IMR-90 (cell line): ENCODE measurements around the gene WDR90. TPM values are rescaled to one million over a fixed set of nuclear protein-coding genes. Genes with fewer than 3 reads are reported as not detected.
A peak's percentile ranks its signal among the peaks of the same experiment; 100 is the strongest.

ENCODE experiments used
- ATAC-seq: fragments of 200-7000 bp; cut with Tn5 transposase; 2 replicates; pipeline ENCODE4 v1.9.1; 2020; ENCODE audit warnings: low read depth, mild to moderate bottlenecking, moderate library complexity
- BruUV-seq: library from RNA; stranded (reverse); fragments of 400-500 nt; replicated peaks from 2 replicates; lab custom pipeline; 2021; lab: Mats Ljungman, UMichigan
- CTCF ChIA-PET: fragments of 300-600 bp; formaldehyde crosslinking; extraction: SDS; loops from one replicate; lab custom pipeline; 2021; ENCODE audit warnings: antibody characterized with exemption; lab: Yijun Ruan, JAX
- POLR2A ChIA-PET: fragments of 300-600 bp; sonication (Branson Sonifier 250); formaldehyde crosslinking; loops from one replicate; lab custom pipeline; 2022; ENCODE audit warnings: antibody characterized with exemption; ENCODE audit not compliant: unreplicated experiment; lab: Charles Lee
- DNase-seq: peaks from one replicate; pipeline ENCODE4 v3.0.0; 2013
- H2AFZ ChIP-seq: replicated peaks from 2 replicates; pipeline ENCODE3; 2013; ENCODE audit warnings: low read length, mild to moderate bottlenecking; ENCODE audit not compliant: poor library complexity
- H2AK5ac ChIP-seq: 2 replicates; pipeline ENCODE4 v1.6.1; 2013; ENCODE audit warnings: low read depth, low read length, inconsistent platforms
- H2AK9ac ChIP-seq: replicated peaks from 2 replicates; pipeline ENCODE3; 2013; ENCODE audit warnings: mild to moderate bottlenecking, low read depth, low read length, moderate library complexity; ENCODE audit not compliant: poor library complexity
- H2BK120ac ChIP-seq: 2 replicates; pipeline ENCODE4 v1.6.1; 2013; ENCODE audit warnings: low read depth, low read length, inconsistent platforms
- H2BK15ac ChIP-seq: 3 replicates; pipeline ENCODE4 v1.6.1; 2013; ENCODE audit warnings: low read depth, low read length, inconsistent platforms
- H2BK20ac ChIP-seq: 2 replicates; pipeline ENCODE4 v1.6.1; 2013; ENCODE audit warnings: low read depth, mild to moderate bottlenecking, inconsistent platforms, low read length, moderate library complexity
- H2BK5ac ChIP-seq: 2 replicates; pipeline ENCODE4 v1.6.1; 2013; ENCODE audit warnings: mild to moderate bottlenecking, low read depth, low read length, inconsistent platforms; ENCODE audit not compliant: poor library complexity, severe bottlenecking
- H3K14ac ChIP-seq: replicated peaks from 2 replicates; pipeline ENCODE4 v1.6.1; 2013; ENCODE audit warnings: low read depth, low read length, inconsistent platforms
- H3K18ac ChIP-seq: 2 replicates; pipeline ENCODE4 v1.6.1; 2013; ENCODE audit warnings: low read depth, low read length, control low read depth
- H3K23ac ChIP-seq: 2 replicates; pipeline ENCODE4 v1.6.1; 2013; ENCODE audit warnings: low read depth, low read length, inconsistent platforms
- H3K27ac ChIP-seq: 2 replicates; pipeline ENCODE4 v1.5.1; 2013; ENCODE audit warnings: mild to moderate bottlenecking, control low read depth, low read length; ENCODE audit not compliant: insufficient read depth
- H3K27me3 ChIP-seq: 2 replicates; pipeline ENCODE4 v1.6.1; 2013; ENCODE audit warnings: low read length; ENCODE audit not compliant: control insufficient read depth, insufficient read depth
- H3K36me3 ChIP-seq: 2 replicates; pipeline ENCODE4 v1.6.1; 2013; ENCODE audit warnings: low read length, mixed read lengths; ENCODE audit not compliant: control insufficient read depth, insufficient read depth
- H3K4ac ChIP-seq: 2 replicates; pipeline ENCODE4 v1.6.1; 2013; ENCODE audit warnings: low read depth, low read length, inconsistent platforms
- H3K4me1 ChIP-seq: 2 replicates; pipeline ENCODE4 v1.6.1; 2013; ENCODE audit warnings: low read length, mixed read lengths; ENCODE audit not compliant: control insufficient read depth, insufficient read depth
- H3K4me2 ChIP-seq: 2 replicates; pipeline ENCODE4 v1.6.1; 2013; ENCODE audit warnings: low read depth, mild to moderate bottlenecking, control low read depth, low read length, moderate library complexity
- H3K4me3 ChIP-seq: 2 replicates; pipeline ENCODE4 v1.5.1; 2013; ENCODE audit warnings: low read depth, mild to moderate bottlenecking, control low read depth, low read length, moderate library complexity; ENCODE audit not compliant: insufficient read depth
- H3K56ac ChIP-seq: 2 replicates; pipeline ENCODE4 v1.6.1; 2013; ENCODE audit warnings: low read length, inconsistent platforms; ENCODE audit not compliant: insufficient read depth; ENCODE audit errors: extremely low read depth
- H3K79me1 ChIP-seq, 2 experiments: 2 replicates each; pipeline ENCODE4 v1.6.1; 2013; ENCODE audit warnings: low read length in 2 of 2, inconsistent platforms in 1 of 2, low read depth in 1 of 2
- H3K9ac ChIP-seq: 2 replicates; pipeline ENCODE4 v1.6.1; 2013; ENCODE audit warnings: low read depth, low read length, control low read depth
- H3K9me1 ChIP-seq: 2 replicates; pipeline ENCODE4 v1.6.1; 2013; ENCODE audit warnings: low read length, inconsistent platforms; ENCODE audit not compliant: insufficient read depth
- H3K9me3 ChIP-seq: 2 replicates; pipeline ENCODE4 v1.6.1; 2013; ENCODE audit warnings: low read length; ENCODE audit not compliant: control insufficient read depth, insufficient read depth
- H4K20me1 ChIP-seq: 2 replicates; pipeline ENCODE4 v1.6.1; 2013; ENCODE audit warnings: low read length, inconsistent platforms; ENCODE audit not compliant: insufficient read depth
- H4K5ac ChIP-seq: 2 replicates; pipeline ENCODE4 v1.6.1; 2013; ENCODE audit warnings: mild to moderate bottlenecking, low read depth, low read length, control low read depth
- H4K8ac ChIP-seq, 2 experiments: 2 replicates each; pipeline ENCODE4 v1.6.1; 2013; ENCODE audit warnings: low read depth in 2 of 2, low read length in 2 of 2, control low read depth in 1 of 2, inconsistent platforms in 1 of 2
- H4K91ac ChIP-seq: 2 replicates; pipeline ENCODE4 v1.6.1; 2013; ENCODE audit warnings: low read depth, low read length, inconsistent platforms; ENCODE audit not compliant: insufficient read depth
- BHLHE40 ChIP-seq: fragments of 150-350 bp; IDR thresholded peaks from 2 replicates; pipeline ENCODE4 v1.6.1; 2016; ENCODE audit warnings: mild to moderate bottlenecking, low read depth, low read length
- CEBPB ChIP-seq: IDR thresholded peaks from 2 replicates; pipeline ENCODE4 v1.6.1; 2012; ENCODE audit warnings: low read depth, low read length, improper control_type of control experiment
- CHD1 ChIP-seq: IDR thresholded peaks from 2 replicates; pipeline ENCODE4 v1.6.1; 2012; ENCODE audit warnings: low read depth, low read length, improper control_type of control experiment
- FOS ChIP-seq: fragments of 150-350 bp; IDR thresholded peaks from 2 replicates; pipeline ENCODE4 v1.6.1; 2016; ENCODE audit warnings: low read depth, low read length
- MAFK ChIP-seq: IDR thresholded peaks from 2 replicates; pipeline ENCODE4 v1.6.1; 2012; ENCODE audit warnings: low read depth, low read length, improper control_type of control experiment
- MAZ ChIP-seq: IDR thresholded peaks from 2 replicates; pipeline ENCODE4 v1.6.1; 2012; ENCODE audit warnings: low read depth, mild to moderate bottlenecking, low read length, improper control_type of control experiment, moderate library complexity, borderline replicate concordance
- MXI1 ChIP-seq: IDR thresholded peaks from 2 replicates; pipeline ENCODE4 v1.6.1; 2012; ENCODE audit warnings: low read depth, mild to moderate bottlenecking, low read length, moderate library complexity, borderline replicate concordance
- NFE2L2 ChIP-seq: fragments of 150-350 bp; IDR thresholded peaks from 2 replicates; pipeline ENCODE4 v1.6.1; 2016; ENCODE audit warnings: low read depth, mild to moderate bottlenecking, low read length
- POLR2A ChIP-seq: IDR thresholded peaks from 2 replicates; pipeline ENCODE4 v1.6.1; 2012; ENCODE audit warnings: mild to moderate bottlenecking, low read depth, low read length
- RCOR1 ChIP-seq: IDR thresholded peaks from 2 replicates; pipeline ENCODE4 v1.6.1; 2012; ENCODE audit warnings: mild to moderate bottlenecking, low read length, improper control_type of control experiment; ENCODE audit not compliant: insufficient replicate concordance
- RFX5 ChIP-seq: IDR thresholded peaks from 2 replicates; pipeline ENCODE4 v1.8.0; 2012; ENCODE audit warnings: low read depth, mild to moderate bottlenecking, low read length, moderate library complexity
- SMC3 ChIP-seq: fragments of 150-350 bp; IDR thresholded peaks from 2 replicates; pipeline ENCODE4 v1.6.1; 2016; ENCODE audit warnings: low read depth, mild to moderate bottlenecking, antibody characterized with exemption, low read length, moderate library complexity
- WGBS, 2 experiments: methylation state at CpG; one replicate each; pipeline versions ENCODE4 v1.1.5 to v1.1.7; 2013; ENCODE audit warnings: missing lambda C conversion rate in 2 of 2; ENCODE audit not compliant: insufficient read length in 1 of 2; ENCODE audit errors: extremely low coverage in 2 of 2; 5-methylcytosine and 5-hydroxymethylcytosine counted together
- dilution Hi-C: fragments of 300-500 bp; cut with HindIII; formaldehyde crosslinking; loops from one replicate; pipeline ENCODE4 v1.14.3; 2018; ENCODE audit warnings: low sequenced_read_pairs; ENCODE audit not compliant: unreplicated experiment
- in situ Hi-C: fragments of 300-500 bp; cut with MboI; formaldehyde crosslinking; loops from 3 replicates; pipeline ENCODE4 v1.14.3; 2019; ENCODE audit warnings: low sequenced_read_pairs, inconsistent platforms, mixed read lengths
- intact Hi-C: fragments of 100-400 bp; cut with micrococcal nuclease; formaldehyde crosslinking; loops from 2 replicates; pipeline ENCODE4 v1.10.0; 2022
- polyA plus RNA-seq, 3 experiments: library from polyadenylated mRNA; depleted of rRNA; stranded (reverse); fragments of >200 nt; gene quantifications; 2 replicates each; pipeline ENCODE4 v1.2.3, GENCODE V29; 2012; ENCODE audit warnings: low replicate concordance in 1 of 3
- total RNA-seq: library from RNA; depleted of rRNA; stranded (reverse); fragments of >200 nt; gene quantifications from 2 replicates; pipeline ENCODE4 v1.2.3, GENCODE V29; 2012
- TF ChIP-seq, protein P1 (sequence below): fragments of 150-350 bp; IDR thresholded peaks from 2 replicates; pipeline ENCODE4 v1.6.1; 2016; ENCODE audit warnings: low read depth, mild to moderate bottlenecking, low read length, moderate library complexity, borderline replicate concordance
- TF ChIP-seq, protein P2 (sequence below): conservative IDR thresholded peaks from 2 replicates; pipeline ENCODE4 v1.5.1; 2012; ENCODE audit warnings: mild to moderate bottlenecking, low read depth, low read length, improper control_type of control experiment

WDR90 gene
- total and polyA plus RNA-seq, 2 of the 4 experiments (the other 2 are of a cell fraction) = 1.4 to 18.7 TPM

DNA sequence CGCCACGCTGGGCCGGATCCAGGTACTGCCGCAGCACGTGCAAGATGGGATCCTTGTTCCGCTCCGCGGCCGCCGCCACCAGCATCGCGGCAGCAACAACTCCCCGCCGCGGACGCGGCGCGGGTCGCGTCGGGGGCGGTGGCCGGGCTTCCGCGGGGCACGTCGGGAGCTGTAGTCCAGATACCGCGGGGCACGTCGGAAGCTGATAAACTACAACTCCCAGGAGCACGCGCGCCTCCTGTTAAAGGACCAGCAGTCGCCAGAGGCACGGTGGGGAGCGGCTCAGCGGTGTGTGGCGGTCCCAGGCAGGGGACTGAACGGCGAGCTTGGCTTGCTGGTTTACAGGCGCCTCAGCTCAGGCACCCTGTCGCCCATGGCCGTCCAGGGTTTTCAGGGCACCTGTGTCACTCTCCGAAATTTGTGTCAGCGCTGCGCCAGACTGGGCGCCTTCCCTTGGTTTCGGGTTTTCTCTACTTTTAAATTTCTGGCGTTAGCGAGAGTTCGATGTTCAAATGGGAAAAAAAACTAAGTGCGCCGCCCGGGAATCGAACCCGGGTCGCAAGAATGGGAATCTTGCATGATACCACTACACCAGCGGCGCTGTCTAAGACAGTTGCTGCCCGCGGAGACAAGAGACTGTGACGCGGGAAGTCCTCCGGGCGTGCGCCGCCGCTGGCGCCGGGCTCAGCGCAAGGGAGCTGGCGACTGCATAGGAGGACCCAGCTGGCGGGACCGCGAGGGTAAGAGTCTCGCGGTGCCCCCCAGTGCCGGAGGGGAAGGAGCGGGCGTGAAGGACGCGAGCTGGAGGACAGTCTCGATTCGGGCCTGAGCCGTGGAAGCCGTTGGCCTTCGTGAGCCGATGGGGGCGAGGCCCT, 12.7 kb upstream of the WDR90 start, which contains the start of gene METTL26:
METTL26 (minus strand) TSS at position 100 of the 875 bp plus-strand sequence; CDS start at position 85, 15 bp downstream.
- dilution Hi-C loops = no loop called here
- peak within 1 kb of the TSS; percentile 100 for H2AFZ ChIP-seq
- peak within 1 kb of the TSS; percentile 69; the same call in 1 of the 2 replicates for H4K5ac ChIP-seq
- no peaks in the 10 kb centered on the region for H3K9me3 ChIP-seq
- H3K4me2 ChIP-seq = peak within 1 kb of the TSS; percentile 98
- H3K27ac ChIP-seq = peak within 1 kb of the TSS; percentile 94
- H4K91ac ChIP-seq = peak within 1 kb of the TSS; percentile 84
- peak within 1 kb of the TSS; percentile 92 for H2AK9ac ChIP-seq
- peaks cover 8% of the 10 kb centered on the region; the same call in 1 of the 2 replicates for H3K9me1 ChIP-seq
- 0% methylated on average over 67 of the region's 91 CpGs; no CpG with 5 or more reads in 1 of the 2 experiments for WGBS, 2 experiments
- H2AK5ac ChIP-seq = peak within 1 kb of the TSS; percentile 98
- H2BK15ac ChIP-seq = peak within 1 kb of the TSS; percentile 79; the same call in 1 of the 3 replicates
- DNase-seq = peak; percentile 91
- peak within 1 kb of the TSS; percentile 84 for H3K4ac ChIP-seq
- peak within 1 kb of the TSS; percentile 63 for H3K18ac ChIP-seq
- H3K9ac ChIP-seq = peak within 1 kb of the TSS; percentile 93
- peak; percentile 86 for ATAC-seq
- peaks cover 11% of the 10 kb centered on the region for H3K4me1 ChIP-seq
- TSS peak; percentile 77 for BruUV-seq
- no peak within 1 kb of the TSS for H2BK20ac ChIP-seq
- H3K56ac ChIP-seq = peak within 1 kb of the TSS; percentile 86
- ChIA-PET CTCF (interaction anchor here (0.6 kb wide), 1 partner anchor 185 kb away, joined by 3 read pairs; no protein-coding TSS in a partner anchor), POLR2A (no interaction called here)
- peak within 1 kb of the TSS; percentile 97 for H3K4me3 ChIP-seq
- peaks cover 12% of the 10 kb centered on the region; the same call in 1 of the 2 replicates for H3K36me3 ChIP-seq
- H4K8ac ChIP-seq = peak within 1 kb of the TSS; percentile 21 to 90; a peak in 2 of 4 replicates
- H2BK5ac ChIP-seq = peak within 1 kb of the TSS; percentile 97
- in situ Hi-C loops = no loop called here
- peak within 1 kb of the TSS; percentile 91 for H3K23ac ChIP-seq
- peaks cover 0 to 25% of the 10 kb centered on the region in 2 experiments; a peak in 2 of 4 replicates for H3K79me1 ChIP-seq
- H3K27me3 ChIP-seq = no peaks in the 10 kb centered on the region
- H4K20me1 ChIP-seq = peaks cover 4% of the 10 kb centered on the region
- intact Hi-C loops = loop anchor here (1.0 to 5.0 kb wide), 3 partner anchors 9 to 109 kb away; partner anchors contain the start of gene CAPN15
- H2BK120ac ChIP-seq = peak within 1 kb of the TSS; percentile 39; the same call in 1 of the 2 replicates
- peak within 1 kb of the TSS; percentile 89 for H3K14ac ChIP-seq
- TF ChIP-seq SMC3 = no peak; the same call in 1 of the 2 replicates
- peak; percentile 69 for TF ChIP-seq MAZ
- no peak for TF ChIP-seq CHD1
- TF ChIP-seq, protein P1, sequence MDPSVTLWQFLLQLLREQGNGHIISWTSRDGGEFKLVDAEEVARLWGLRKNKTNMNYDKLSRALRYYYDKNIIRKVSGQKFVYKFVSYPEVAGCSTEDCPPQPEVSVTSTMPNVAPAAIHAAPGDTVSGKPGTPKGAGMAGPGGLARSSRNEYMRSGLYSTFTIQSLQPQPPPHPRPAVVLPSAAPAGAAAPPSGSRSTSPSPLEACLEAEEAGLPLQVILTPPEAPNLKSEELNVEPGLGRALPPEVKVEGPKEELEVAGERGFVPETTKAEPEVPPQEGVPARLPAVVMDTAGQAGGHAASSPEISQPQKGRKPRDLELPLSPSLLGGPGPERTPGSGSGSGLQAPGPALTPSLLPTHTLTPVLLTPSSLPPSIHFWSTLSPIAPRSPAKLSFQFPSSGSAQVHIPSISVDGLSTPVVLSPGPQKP = no peak
- no peak for TF ChIP-seq NFE2L2
- TF ChIP-seq CEBPB = no peak
- no peak for TF ChIP-seq RCOR1
- TF ChIP-seq, protein P2, sequence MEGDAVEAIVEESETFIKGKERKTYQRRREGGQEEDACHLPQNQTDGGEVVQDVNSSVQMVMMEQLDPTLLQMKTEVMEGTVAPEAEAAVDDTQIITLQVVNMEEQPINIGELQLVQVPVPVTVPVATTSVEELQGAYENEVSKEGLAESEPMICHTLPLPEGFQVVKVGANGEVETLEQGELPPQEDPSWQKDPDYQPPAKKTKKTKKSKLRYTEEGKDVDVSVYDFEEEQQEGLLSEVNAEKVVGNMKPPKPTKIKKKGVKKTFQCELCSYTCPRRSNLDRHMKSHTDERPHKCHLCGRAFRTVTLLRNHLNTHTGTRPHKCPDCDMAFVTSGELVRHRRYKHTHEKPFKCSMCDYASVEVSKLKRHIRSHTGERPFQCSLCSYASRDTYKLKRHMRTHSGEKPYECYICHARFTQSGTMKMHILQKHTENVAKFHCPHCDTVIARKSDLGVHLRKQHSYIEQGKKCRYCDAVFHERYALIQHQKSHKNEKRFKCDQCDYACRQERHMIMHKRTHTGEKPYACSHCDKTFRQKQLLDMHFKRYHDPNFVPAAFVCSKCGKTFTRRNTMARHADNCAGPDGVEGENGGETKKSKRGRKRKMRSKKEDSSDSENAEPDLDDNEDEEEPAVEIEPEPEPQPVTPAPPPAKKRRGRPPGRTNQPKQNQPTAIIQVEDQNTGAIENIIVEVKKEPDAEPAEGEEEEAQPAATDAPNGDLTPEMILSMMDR = peak; percentile 12; the same call in 1 of the 2 replicates
- TF ChIP-seq RFX5 = no peak
- peak; percentile 69; the same call in 1 of the 2 replicates for TF ChIP-seq POLR2A
- TF ChIP-seq MXI1 = peak; percentile 92
- peak; percentile 90 for TF ChIP-seq BHLHE40
- no peak for TF ChIP-seq MAFK
- peak; percentile 96 for TF ChIP-seq FOS
